LHCN-M2 (cell line): ENCODE data around the gene GLB1L2. TPM values are rescaled to one million over a fixed set of nuclear protein-coding genes. Genes with fewer than 3 reads are reported as not detected.

Experiments used
- DNase-seq: peaks from one replicate; pipeline ENCODE4 v3.0.0-alpha.2; 2012; ENCODE audit warnings: low read depth
- total RNA-seq: library from RNA; depleted of rRNA; stranded (reverse); fragments of >200 nt; gene quantifications from 2 replicates; pipeline ENCODE4 v1.2.3, GENCODE V29; 2014

Gene GLB1L2
- total RNA-seq, 1 experiment from 2014 or later = not detected

DNA sequence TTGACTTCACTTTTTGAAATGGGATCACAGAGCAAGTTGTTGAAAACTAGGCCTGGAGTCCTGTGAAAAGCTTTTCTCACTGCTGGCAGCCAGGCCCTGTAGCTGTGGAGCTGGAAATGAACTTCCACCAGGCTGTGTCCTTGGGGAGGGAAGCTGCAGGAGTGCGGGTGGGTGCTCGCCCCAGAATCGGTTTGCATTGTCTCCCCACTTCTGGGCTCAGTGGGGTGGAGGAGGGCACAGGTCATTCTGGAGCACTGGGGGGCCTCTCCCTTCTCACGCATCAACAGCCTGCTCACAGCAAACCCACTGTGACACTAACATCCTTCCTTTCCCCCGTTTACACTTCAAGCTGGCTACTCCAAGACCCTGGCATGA lies 15.2 kb downstream of the GLB1L2 start:
- DNase-seq = no peak

GRCh38 chr11:134347441-134347840 lies 15.7 kb downstream of the GLB1L2 start:
- DNase-seq = no peak

DNA sequence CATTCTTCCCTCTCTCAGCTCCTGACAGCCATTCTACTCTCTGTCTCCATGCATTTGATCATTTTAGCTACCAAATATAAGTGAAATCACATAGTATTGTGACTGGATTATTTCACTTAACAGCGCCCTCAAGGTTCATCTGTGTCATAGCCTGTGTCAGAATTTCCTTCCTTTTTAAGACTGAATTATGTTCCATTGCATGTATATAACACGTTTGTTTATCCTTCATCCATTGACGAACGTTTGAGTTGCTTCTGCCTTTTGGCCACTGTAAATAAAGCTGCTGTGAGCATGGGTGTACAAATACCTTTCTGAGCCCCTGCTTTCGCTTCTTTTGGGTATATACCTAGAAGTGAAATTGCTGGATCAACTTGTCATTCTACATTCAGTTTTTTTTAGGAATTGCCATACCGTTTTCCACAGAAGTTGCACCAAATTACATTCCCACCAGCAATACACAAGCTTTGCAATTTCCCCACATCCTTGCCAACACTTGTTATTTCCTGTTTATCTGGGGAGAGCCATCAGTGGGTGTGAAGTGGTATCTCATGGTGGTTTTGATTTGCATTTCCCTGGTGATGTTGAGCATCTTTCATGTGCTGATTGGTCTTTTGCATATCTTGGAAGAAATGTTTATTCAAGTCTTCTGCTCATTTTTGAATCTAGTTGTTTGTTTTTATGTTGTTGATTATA lies 17.5 kb downstream of the GLB1L2 start:
- DNase-seq = no peak

GRCh38 chr11:134349802-134350355 lies 18.1 kb downstream of the GLB1L2 start:
- no peak for DNase-seq

- no peak for DNase-seq
These were observed 18.6 kb downstream of the GLB1L2 start for GRCh38 chr11:134350381-134350780.

GRCh38 chr11:134352111-134352510 lies 20.3 kb downstream of the GLB1L2 start:
- no peak for DNase-seq

- no peak for DNase-seq
These were observed 23.3 kb downstream of the GLB1L2 start for GRCh38 chr11:134355136-134355535.

- no peak for DNase-seq
These were observed 23.9 kb downstream of the GLB1L2 start for GRCh38 chr11:134355656-134356055.

DNA sequence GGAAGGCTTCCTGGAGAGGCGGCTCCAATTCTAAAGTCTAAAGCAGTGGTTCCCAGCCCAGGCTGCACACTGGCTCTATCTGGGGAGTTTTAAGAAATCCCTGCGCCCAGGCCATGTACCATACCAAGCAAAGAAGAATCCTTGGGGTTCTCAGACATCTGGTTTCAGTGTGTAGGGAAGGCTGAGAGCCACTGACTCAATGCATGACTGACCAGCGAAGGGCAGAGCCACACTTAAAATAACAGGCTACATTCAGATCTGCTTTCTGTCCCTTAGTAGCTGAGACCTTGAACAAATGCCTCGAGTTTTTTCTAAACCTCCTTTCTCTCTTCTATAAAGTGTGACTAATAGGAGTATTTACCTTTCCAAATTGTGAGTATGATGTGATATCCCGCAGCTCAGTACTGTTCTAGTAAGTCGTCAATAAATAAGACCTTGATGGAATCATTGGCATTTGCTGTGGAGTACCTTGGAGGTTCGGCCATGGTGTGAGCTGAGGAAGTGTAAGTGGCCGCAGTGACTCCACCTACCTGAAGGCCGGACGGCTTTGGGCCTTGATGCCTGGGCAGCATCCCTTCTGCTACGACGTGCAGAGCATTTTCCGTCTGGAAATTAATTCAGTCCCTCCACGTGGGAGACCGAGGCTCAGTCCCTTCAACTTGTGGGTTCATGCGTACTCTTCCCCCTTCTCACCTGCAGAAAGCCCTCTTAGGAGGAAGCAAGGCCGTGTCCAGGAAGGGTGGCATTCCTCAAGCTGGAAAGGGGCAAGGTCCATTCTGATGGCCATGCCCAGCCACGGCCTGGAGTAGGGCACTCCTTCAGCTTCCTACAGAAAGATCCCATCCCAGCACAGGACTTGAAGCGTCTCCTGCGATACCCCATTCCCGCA lies 25.1 kb downstream of the GLB1L2 start:
- DNase-seq = no peak

GRCh38 chr11:134357545-134357839 lies 25.7 kb downstream of the GLB1L2 start:
- DNase-seq = no peak

- DNase-seq = no peak
These were observed 26.5 kb downstream of the GLB1L2 start for GRCh38 chr11:134358165-134358855.

DNA sequence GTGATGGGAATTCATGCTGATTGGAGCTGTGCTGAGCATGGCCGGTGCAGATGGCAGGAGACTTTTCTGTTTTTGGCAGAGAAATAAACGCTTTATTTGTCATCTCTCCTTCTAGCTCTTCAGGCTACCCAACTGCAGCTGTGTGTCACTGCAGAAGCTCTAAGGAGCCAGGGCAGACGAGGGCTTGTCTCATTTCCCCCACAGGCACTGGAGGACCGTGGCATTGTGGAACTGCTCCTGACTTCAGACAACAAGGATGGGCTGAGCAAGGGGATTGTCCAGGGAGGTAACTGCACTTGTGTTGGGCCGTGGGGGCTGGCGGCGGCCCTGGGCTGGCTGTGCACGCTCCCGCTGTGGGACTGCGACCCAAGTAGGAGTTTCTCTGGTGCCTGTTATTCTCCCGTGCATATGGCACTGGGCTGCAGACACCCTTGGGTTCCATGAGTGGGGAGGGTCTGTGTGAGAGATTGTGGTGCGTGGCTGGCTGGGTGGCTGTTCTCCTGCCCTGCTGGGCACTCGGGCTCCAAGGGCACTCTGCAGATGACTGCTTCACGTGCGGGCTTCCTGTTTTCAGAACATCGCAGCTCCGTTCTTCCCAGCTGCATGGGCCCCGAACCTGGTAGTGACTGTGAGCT lies 27.2 kb downstream of the GLB1L2 start:
- DNase-seq = no peak

DNA sequence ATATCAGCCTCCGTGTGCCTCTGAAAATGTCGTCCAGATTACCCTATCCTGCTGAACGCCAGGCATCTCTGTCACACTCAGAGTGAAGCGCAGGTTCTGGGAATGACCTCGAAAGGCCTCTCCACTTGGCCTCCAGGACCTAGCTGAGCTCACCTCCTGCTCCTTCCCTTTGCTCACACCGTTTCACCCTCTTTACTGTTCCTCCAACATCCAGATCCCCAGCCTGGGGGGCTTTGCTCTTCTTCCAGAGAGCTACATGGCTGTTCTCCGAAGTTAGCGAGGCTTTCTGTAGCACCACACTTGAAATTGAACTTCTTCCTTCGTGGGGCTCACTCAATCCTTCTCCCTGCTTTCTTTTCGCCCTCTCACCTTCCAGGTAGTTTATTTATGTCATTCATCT lies 27.9 kb downstream of the GLB1L2 start:
- no peak for DNase-seq

- peak; percentile 1 for DNase-seq
These were observed 28.5 kb downstream of the GLB1L2 start for GRCh38 chr11:134360050-134360835.

DNA sequence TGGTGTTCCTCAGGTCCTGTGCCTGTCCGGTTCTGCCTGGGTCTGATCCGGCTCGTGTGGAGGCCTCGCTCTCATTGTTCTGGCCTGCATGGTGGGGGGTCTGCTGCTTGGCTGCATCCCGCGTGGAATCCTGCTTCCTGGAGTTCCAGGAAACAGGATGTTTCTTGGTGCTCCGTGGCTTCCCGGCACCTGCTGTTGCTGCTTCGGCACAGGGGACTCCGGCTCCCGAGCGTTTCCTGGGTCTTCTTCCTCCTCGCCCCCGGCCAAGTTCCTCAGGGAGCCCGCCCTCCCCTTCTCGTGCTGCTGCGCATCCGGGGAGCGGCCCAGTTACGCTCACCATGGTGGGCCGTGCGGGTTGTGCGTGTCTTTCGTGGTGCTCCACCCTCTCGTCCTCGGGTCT lies 29.9 kb downstream of the GLB1L2 start:
- no peak for DNase-seq

GRCh38 chr11:134362192-134362901 lies 30.6 kb downstream of the GLB1L2 start:
- DNase-seq = no peak

DNA sequence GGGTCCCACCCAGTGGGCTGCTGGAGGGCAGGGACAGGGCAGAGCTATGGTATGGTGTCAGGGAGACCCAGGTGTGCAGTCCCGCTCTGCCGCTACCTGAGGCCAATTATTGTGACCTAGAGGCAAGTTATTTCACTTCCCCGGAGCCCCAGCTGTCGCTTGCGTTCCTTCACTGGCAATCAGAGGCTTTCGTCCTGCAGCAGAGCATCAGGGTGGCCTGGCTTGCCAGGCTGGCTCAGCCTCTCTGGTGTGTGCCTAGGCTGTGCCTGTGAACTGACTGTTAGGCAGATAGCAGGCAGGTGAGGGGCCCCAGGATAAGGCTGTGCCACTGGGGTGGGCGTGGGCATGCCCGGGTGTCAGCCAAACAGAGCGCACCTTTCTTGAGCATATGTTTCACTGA lies 31.4 kb downstream of the GLB1L2 start:
- DNase-seq = no peak

DNA sequence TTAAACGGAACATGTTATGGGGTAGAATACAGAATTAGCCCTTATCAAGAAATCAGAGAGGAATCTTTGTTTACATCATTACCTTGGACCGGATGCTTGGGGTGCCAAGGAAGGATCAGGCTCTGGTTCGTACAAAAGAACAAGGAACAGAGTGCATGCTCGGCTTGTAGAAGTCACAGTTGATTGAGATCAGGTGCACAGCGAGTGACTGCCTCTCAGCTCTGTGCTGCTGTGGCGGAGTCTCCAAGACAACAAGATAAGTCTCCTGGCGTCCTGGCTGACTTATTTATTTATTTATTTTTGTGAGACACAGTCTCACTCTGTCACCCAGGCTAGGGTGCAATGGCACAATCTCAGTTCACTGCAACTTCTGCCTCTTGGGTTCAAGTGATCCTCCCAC lies 31.8 kb downstream of the GLB1L2 start:
- DNase-seq = no peak

DNA sequence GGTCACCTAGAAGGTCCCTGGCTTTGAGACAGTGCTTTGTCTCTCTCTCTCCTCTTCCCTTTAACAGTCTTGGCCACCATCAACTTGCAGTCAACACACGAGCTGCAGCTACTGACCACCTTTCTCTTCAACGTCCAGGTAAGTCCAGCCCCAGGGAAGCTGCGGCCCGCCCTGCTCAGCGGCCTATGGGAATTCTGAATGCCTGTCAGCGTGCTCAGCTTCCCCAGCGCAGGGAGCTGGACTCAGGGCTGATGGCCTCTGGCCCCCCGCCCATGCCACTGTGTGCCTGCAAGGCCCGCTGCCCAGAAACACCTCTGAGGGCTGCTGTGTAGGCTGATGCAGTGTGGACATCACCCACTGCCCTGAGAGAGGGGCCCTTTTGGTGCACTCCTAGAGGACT lies 32.5 kb downstream of the GLB1L2 start:
- no peak for DNase-seq
